Upper lobe of left lung (tissue), 6 donors: ENCODE data around the gene TFF1. TPM values are rescaled to one million over a fixed set of nuclear protein-coding genes. Genes with fewer than 3 reads are reported as not detected.

ENCODE experiments used
- ATAC-seq, 2 donors: fragments of 200-7000 bp; cut with Tn5 transposase; one replicate each; pipeline ENCODE4 v1.9.1; 2022; ENCODE audit warnings: mild to moderate bottlenecking in 2 of 2, moderate library complexity in 2 of 2; ENCODE audit not compliant: low FRiP score in 2 of 2
- DNase-seq, 2 donors: peaks; one replicate each; pipeline ENCODE4 v3.0.0-alpha.2; 2019 to 2020
- H3K27ac ChIP-seq, 4 donors: fragments of 200-600 bp; sonication (generic); one replicate each; pipeline ENCODE4 v1.5.1; 2016 to 2019
- H3K27me3 ChIP-seq, 4 donors: fragments of 200-600 bp; sonication (generic); one replicate each; pipeline ENCODE4 v1.5.1; 2017 to 2019
- H3K36me3 ChIP-seq, 4 donors: fragments of 200-600 bp; sonication (generic); one replicate each; pipeline ENCODE4 v1.5.1; 2016 to 2019
- H3K4me1 ChIP-seq, 4 donors: fragments of 200-600 bp; sonication (generic); one replicate each; pipeline ENCODE4 v1.5.1; 2018 to 2019
- H3K4me3 ChIP-seq, 4 donors: fragments of 200-600 bp; sonication (generic); one replicate each; pipeline ENCODE4 v1.5.1; 2017 to 2019; ENCODE audit warnings: mild to moderate bottlenecking in 2 of 4, moderate library complexity in 1 of 4
- H3K9me3 ChIP-seq, 4 donors: fragments of 200-600 bp; sonication (generic); one replicate each; pipeline ENCODE4 v1.5.1; 2018 to 2019
- CTCF ChIP-seq, 6 experiments: fragments of 450-650 bp in 4 of 6; fragments of 200-600 bp in 2 of 6; sonication (generic) in 2 of 6; IDR thresholded peaks; one replicate each; pipeline ENCODE4 v1.5.1; 2016 to 2019; ENCODE audit warnings: antibody characterized with exemption in 6 of 6
- EP300 ChIP-seq, 4 donors: sonication (generic); formaldehyde crosslinking; IDR thresholded peaks; one replicate each; pipeline ENCODE4 v1.5.1; 2017; ENCODE audit warnings: antibody characterized with exemption in 4 of 4, control low read depth in 2 of 4
- POLR2A ChIP-seq, 4 donors: fragments of 450-650 bp; IDR thresholded peaks; one replicate each; pipeline ENCODE4 v1.5.1; 2016 to 2017; ENCODE audit warnings: antibody characterized with exemption in 4 of 4, mild to moderate bottlenecking in 2 of 4
- POLR2AphosphoS5 ChIP-seq, 2 donors: sonication (generic); formaldehyde crosslinking; IDR thresholded peaks; one replicate each; pipeline ENCODE4 v1.5.1; 2017; ENCODE audit warnings: antibody characterized with exemption in 2 of 2
- WGBS, 2 donors: methylation state at CpG; one replicate each; pipeline ENCODE4 v1.1.5; 2017 to 2018; 5-methylcytosine and 5-hydroxymethylcytosine counted together
- total RNA-seq, 6 donors: library from RNA; depleted of rRNA in 4 of 6; stranded (reverse); fragments of >200 nt in 4 of 6; gene quantifications; one replicate each; pipeline versions ENCODE4 v1.1.0 to v1.2.1, GENCODE V29; 2016 to 2021
- donor health status: DM: no; HTN: no; CAD: no; lungs with moderate emphysema.
- donor health status: DM: no; HTN: yes; CAD: no; lungs with severe emphysema.

TFF1 gene
- total RNA-seq, 6 donors from 2014 or later, result 0.72 to 0.84 TPM; not detected in 4

DNA sequence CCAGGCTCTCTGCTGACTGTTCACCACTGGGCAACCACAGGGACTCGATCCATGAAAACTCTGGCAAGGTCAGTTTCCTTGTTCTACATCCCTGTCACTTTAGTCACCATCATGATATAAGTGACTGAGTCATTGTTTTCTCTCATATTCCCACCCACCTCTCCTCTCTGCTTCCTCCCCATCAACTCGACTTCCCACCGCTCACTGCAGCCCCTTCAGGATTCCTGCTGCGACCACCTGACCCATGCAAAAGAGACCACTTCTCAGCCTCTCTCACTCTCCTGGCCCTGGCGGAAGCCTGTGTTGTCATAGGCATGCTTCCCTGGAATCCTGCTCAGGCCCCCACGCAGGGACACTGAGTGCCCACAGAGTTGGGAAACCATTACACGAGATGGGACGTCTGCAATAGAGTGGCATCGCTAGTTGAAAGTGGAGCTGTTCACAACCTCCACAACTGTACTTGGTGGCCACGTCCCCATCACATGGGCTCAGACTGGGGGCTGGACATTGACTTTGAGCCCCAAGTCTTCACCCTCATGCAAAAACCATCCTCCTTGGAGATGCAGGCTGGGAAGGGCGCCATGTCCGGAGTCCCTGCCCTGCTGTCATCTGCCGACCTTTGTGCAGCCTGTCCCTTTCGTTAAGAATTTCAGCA is 13.8 kb downstream of the TFF1 start:
- no peaks in the 10 kb centered on the region for H3K27me3 ChIP-seq
- H3K4me3 ChIP-seq, result no peak overlapping the region
- ATAC-seq (no peak), DNase-seq (no peak)
- H3K4me1 ChIP-seq, result no peaks in the 10 kb centered on the region
- WGBS, 2 donors, result 86 to 88% methylated on average over 10 to 14 of the region's 14 CpGs
- TF ChIP-seq POLR2AphosphoS5 (IDR thresholded peaks at IDR 0.05) (no peak), POLR2A (IDR thresholded peaks at IDR 0.05) (no peak), CTCF (IDR thresholded peaks at IDR 0.05) (no peak), EP300 (IDR thresholded peaks at IDR 0.05) (no peak)
- no peak overlapping the region for H3K27ac ChIP-seq
- no peaks in the 10 kb centered on the region for H3K9me3 ChIP-seq
- no peaks in the 10 kb centered on the region for H3K36me3 ChIP-seq

DNA sequence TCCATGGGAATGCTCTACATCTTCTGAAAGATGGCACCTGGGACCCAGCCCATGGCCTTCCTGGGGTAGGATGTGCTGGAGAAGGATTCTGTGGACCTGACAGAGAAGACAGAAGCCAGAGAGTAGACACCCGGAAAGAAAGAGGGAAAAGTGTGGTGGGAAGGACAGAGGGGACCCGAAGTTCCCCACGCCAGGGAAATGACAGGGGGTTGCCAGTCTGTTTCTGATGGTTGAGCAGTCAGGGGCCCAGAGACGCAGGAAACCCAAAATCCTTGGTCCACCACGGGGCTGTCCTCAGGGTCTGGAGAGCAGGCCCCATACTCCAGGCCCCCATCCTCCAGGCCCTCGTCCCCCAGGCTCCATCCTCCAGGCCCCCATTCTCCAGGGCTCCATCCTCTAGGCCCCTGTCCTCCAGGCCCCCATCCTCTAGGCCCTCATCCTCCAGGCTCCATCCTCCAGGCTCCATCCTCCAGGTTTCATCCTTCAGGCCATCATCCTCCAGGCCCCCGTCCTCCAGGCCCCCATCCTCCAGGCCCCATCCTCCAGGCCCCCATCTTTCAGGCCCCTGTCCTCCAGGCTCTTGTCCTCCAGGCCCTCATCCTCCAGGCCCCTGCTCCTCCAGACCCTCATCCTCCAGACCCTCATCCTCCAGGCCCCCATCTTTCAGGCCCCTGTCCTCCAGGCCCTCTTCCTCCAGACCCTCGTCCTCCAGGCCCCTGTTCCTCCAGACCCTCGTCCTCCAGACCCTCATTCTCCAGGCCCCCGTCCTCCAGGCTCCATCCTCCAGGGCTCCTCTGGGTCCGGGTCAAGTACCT is 14.5 kb downstream of the TFF1 start:
- 81 to 83% methylated on average over 10 to 11 of the region's 11 CpGs for WGBS, 2 donors
- no peak overlapping the region for H3K27ac ChIP-seq
- H3K4me1 ChIP-seq, result no peaks in the 10 kb centered on the region
- DNase-seq (no peak), ATAC-seq (no peak)
- H3K9me3 ChIP-seq, result no peaks in the 10 kb centered on the region
- H3K36me3 ChIP-seq, result no peaks in the 10 kb centered on the region
- H3K4me3 ChIP-seq, result no peak overlapping the region
- no peaks in the 10 kb centered on the region for H3K27me3 ChIP-seq
- TF ChIP-seq CTCF (IDR thresholded peaks at IDR 0.05), result no peak
- no peak for TF ChIP-seq POLR2AphosphoS5 (IDR thresholded peaks at IDR 0.05)
- TF ChIP-seq EP300 (IDR thresholded peaks at IDR 0.05), result no peak
- no peak for TF ChIP-seq POLR2A (IDR thresholded peaks at IDR 0.05)

GRCh38 chr21:42350927-42351426 is 15.4 kb downstream of the TFF1 start, which contains the start of gene TFF2:
Gene TFF2 (minus strand): TSS chr21:42350994. CDS start chr21:42350957, 37 bp downstream.
- H3K36me3 ChIP-seq, result no peaks in the 10 kb centered on the region
- H3K27me3 ChIP-seq, result no peaks in the 10 kb centered on the region
- ATAC-seq (no peak), DNase-seq (peak in 1 of 2 donors; percentile 58)
- no peak for TF ChIP-seq CTCF (IDR thresholded peaks at IDR 0.05)
- H3K9me3 ChIP-seq, result no peaks in the 10 kb centered on the region
- no peaks in the 10 kb centered on the region for H3K4me1 ChIP-seq
- H3K27ac ChIP-seq, result no peak within 1 kb of the TSS
- H3K4me3 ChIP-seq, result no peak within 1 kb of the TSS
- WGBS, 2 donors, result 77 to 83% methylated on average over 8 to 13 of the region's 13 CpGs

- TF ChIP-seq CTCF (IDR thresholded peaks at IDR 0.05), result no peak
- no peak for TF ChIP-seq POLR2AphosphoS5 (IDR thresholded peaks at IDR 0.05)
- TF ChIP-seq POLR2A (IDR thresholded peaks at IDR 0.05), result no peak
- TF ChIP-seq EP300 (IDR thresholded peaks at IDR 0.05), result no peak
- ATAC-seq, result no peak
- Histone ChIP-seq H3K9me3 (no peaks in the 10 kb centered on the region), H3K4me3 (no peak overlapping the region), H3K27ac (no peak overlapping the region), H3K4me1 (no peaks in the 10 kb centered on the region), H3K27me3 (no peaks in the 10 kb centered on the region), H3K36me3 (no peaks in the 10 kb centered on the region)
- DNase-seq, result peak in 1 of 2 donors; percentile 40
- WGBS, 2 donors, result 86 to 92% methylated on average over 11 of the region's 11 CpGs
Measured at GRCh38 chr21:42350318-42350910, 15.9 kb downstream of the TFF1 start.
